GM12874 (cell line): ENCODE data around the gene PRR12.

ENCODE experiments used
- CTCF ChIP-seq: IDR thresholded peaks from 2 replicates; pipeline ENCODE4 v1.5.1; 2011; ENCODE audit warnings: low read depth, mild to moderate bottlenecking, control low read depth, low read length, moderate library complexity; ENCODE audit not compliant: insufficient read depth

PRR12 gene

GRCh38 chr19:49655570-49656455, 64.8 kb downstream of the PRR12 start:
- TF ChIP-seq CTCF = no peak

GRCh38 chr19:49656456-49657109, 65.6 kb downstream of the PRR12 start:
- TF ChIP-seq CTCF = no peak

- no peak for TF ChIP-seq CTCF
These were observed 66.6 kb downstream of the PRR12 start for GRCh38 chr19:49657493-49658138.

- no peak for TF ChIP-seq CTCF
These were observed 67.1 kb downstream of the PRR12 start for GRCh38 chr19:49658139-49658517.

GRCh38 chr19:49658566-49659442, 67.8 kb downstream of the PRR12 start:
- no peak for TF ChIP-seq CTCF

GRCh38 chr19:49660338-49660961, 69.5 kb downstream of the PRR12 start:
- TF ChIP-seq CTCF = no peak
